HepG2 (cell line): ENCODE results near the gene HIGD1A. TPM values are rescaled to one million over a fixed set of nuclear protein-coding genes. Genes with fewer than 3 reads are reported as not detected.

Experiments
- ARNT2 ChIP-seq: sonication (generic); formaldehyde crosslinking; IDR thresholded peaks from 2 replicates; pipeline ENCODE4 v1.8.0; 2022; ENCODE audit warnings: mild to moderate bottlenecking, low read depth, missing genetic modification reagents, moderate library complexity
- KDM2A ChIP-seq: sonication (generic); formaldehyde crosslinking; IDR thresholded peaks from 2 replicates; pipeline ENCODE4 v1.4.0; 2020; ENCODE audit warnings: low read depth, missing genetic modification reagents, borderline replicate concordance
- LRRFIP1 ChIP-seq: sonication (generic); formaldehyde crosslinking; conservative IDR thresholded peaks from 2 replicates; pipeline ENCODE4 v1.4.0; 2020; ENCODE audit warnings: missing genetic modification reagents
- SMAD1 ChIP-seq: sonication (generic); formaldehyde crosslinking; IDR thresholded peaks from 2 replicates; pipeline ENCODE4 v1.4.0; 2020; ENCODE audit warnings: missing genetic modification reagents, low read depth, mild to moderate bottlenecking, borderline replicate concordance
- SOX5 ChIP-seq: IDR thresholded peaks from 2 replicates; pipeline ENCODE4 v1.6.1; 2016; ENCODE audit warnings: borderline replicate concordance
- TAF1 ChIP-seq: sonication (generic); formaldehyde crosslinking; IDR thresholded peaks from 2 replicates; pipeline ENCODE4 v1.4.0; 2020; ENCODE audit warnings: missing genetic modification reagents
- THAP8 ChIP-seq: sonication (generic); formaldehyde crosslinking; IDR thresholded peaks from 2 replicates; pipeline ENCODE4 v1.5.1; 2020; ENCODE audit warnings: missing genetic modification reagents, mild to moderate bottlenecking, borderline replicate concordance
- TOE1 ChIP-seq: sonication (generic); formaldehyde crosslinking; IDR thresholded peaks from 2 replicates; pipeline ENCODE4 v1.4.0; 2020; ENCODE audit warnings: mild to moderate bottlenecking, missing genetic modification reagents
- ZBTB39 ChIP-seq: sonication (generic); formaldehyde crosslinking; IDR thresholded peaks from 2 replicates; pipeline ENCODE4 v1.5.0; 2020; ENCODE audit warnings: missing genetic modification reagents
- ZBTB4 ChIP-seq: sonication (generic); formaldehyde crosslinking; IDR thresholded peaks from 2 replicates; pipeline ENCODE4 v1.4.0; 2020; ENCODE audit warnings: missing genetic modification reagents, mild to moderate bottlenecking, borderline replicate concordance
- ZNF567 ChIP-seq: sonication (generic); formaldehyde crosslinking; IDR thresholded peaks from 2 replicates; pipeline ENCODE4 v1.8.1; 2023; ENCODE audit warnings: mild to moderate bottlenecking, missing genetic modification reagents, borderline replicate concordance
- ZNF639 ChIP-seq: conservative IDR thresholded peaks from 2 replicates; pipeline ENCODE4 v1.6.1; 2018; ENCODE audit warnings: missing genetic modification reagents
- ZNF713 ChIP-seq: sonication (generic); formaldehyde crosslinking; IDR thresholded peaks from 2 replicates; pipeline ENCODE4 v1.4.0; 2020; ENCODE audit warnings: mild to moderate bottlenecking, missing genetic modification reagents
- ZNF766 ChIP-seq: sonication (generic); formaldehyde crosslinking; IDR thresholded peaks from 2 replicates; pipeline ENCODE4 v1.5.0; 2020; ENCODE audit warnings: missing genetic modification reagents, borderline replicate concordance
- polyA plus RNA-seq, 8 experiments: library from polyadenylated mRNA; depleted of rRNA in 3 of 8; stranded (reverse) in 7 of 8; unstranded in 1 of 8; fragments of >200 nt; fragmentation: Illumina TruSeq in 4 of 8; extraction: Trizol in 4 of 8; gene quantifications; 2 replicates each; pipeline versions ENCODE4 v1.2.1 to v1.2.3, GENCODE V29; 2011 to 2016; ENCODE audit warnings: low read depth in 4 of 8, missing spikeins in 1 of 8, mixed read lengths in 1 of 8; ENCODE audit not compliant: insufficient read depth in 1 of 8
- total RNA-seq, 5 experiments: library from RNA; depleted of rRNA; stranded (reverse); fragments of >200 nt; fragmentation: Illumina TruSeq; extraction: Trizol; gene quantifications; 2 replicates each; pipeline ENCODE4 v1.2.3, GENCODE V29; 2016; ENCODE audit warnings: low read depth in 1 of 5

HIGD1A gene
- total and polyA plus RNA-seq, 2 of the 13 experiments (the other 11 are each of a cell fraction or from before 2014, with no cell fraction given), result 222 to 253 TPM

- TF ChIP-seq ZBTB39 (CRISPR knock-in tag) (peak; percentile 69; the same call in 1 of the 2 replicates), TOE1 (no peak), ZNF567 (CRISPR knock-in tag) (0 out of 2 replicates have a peak, but pooled peaks have one; percentile 33), ZNF639 (CRISPR knock-in tag) (no peak), KDM2A (CRISPR knock-in tag) (peak; percentile 37; the same call in 1 of the 2 replicates), ZNF766 (CRISPR knock-in tag) (no peak), SMAD1 (CRISPR knock-in tag) (no peak), THAP8 (CRISPR knock-in tag) (no peak), SOX5 (no peak; the same call in 1 of the 2 replicates), LRRFIP1 (CRISPR knock-in tag) (no peak), TAF1 (CRISPR knock-in tag) (no peak; the same call in 1 of the 2 replicates), ZNF713 (CRISPR knock-in tag) (no peak), ZBTB4 (CRISPR knock-in tag) (0 out of 2 replicates have a peak, but pooled peaks have one; percentile 42), ARNT2 (peak; percentile 29; the same call in 1 of the 2 replicates)
Measured at GRCh38 chr3:42805141-42805821, 991 bp upstream of the HIGD1A start (continued).
